Caco-2 (cell line): ENCODE results near the gene CNDP1. TPM values are rescaled to one million over a fixed set of nuclear protein-coding genes. Genes with fewer than 3 reads are reported as not detected.

Experiments used
- BruUV-seq: library from RNA; stranded (reverse); fragments of 400-500 nt; replicated peaks from 2 replicates; lab custom pipeline; 2021; lab: Mats Ljungman, UMichigan
- CTCF ChIA-PET: fragments of 300-600 bp; sonication (Branson Sonifier 250); formaldehyde crosslinking; loops from one replicate; lab custom pipeline; 2022; ENCODE audit warnings: antibody characterized with exemption; lab: Charles Lee
- POLR2A ChIA-PET: fragments of 300-600 bp; sonication (Branson Sonifier 250); formaldehyde crosslinking; loops from one replicate; lab custom pipeline; 2022; ENCODE audit warnings: antibody characterized with exemption; lab: Charles Lee
- DNase-seq, 2 experiments: peaks; one replicate each; pipeline versions ENCODE4 v3.0.0 to v3.0.0-alpha.2; 2020 to 2022
- H3K27me3 ChIP-seq: replicated peaks from 2 replicates; pipeline ENCODE4 v1.6.0; 2011; ENCODE audit warnings: low read length; ENCODE audit not compliant: control insufficient read depth, insufficient read depth
- H3K36me3 ChIP-seq: 2 replicates; pipeline ENCODE4 v1.5.1; 2011; ENCODE audit warnings: low read length; ENCODE audit not compliant: control insufficient read depth, insufficient read depth
- H3K4me1 ChIP-seq: fragments of 250-450 bp; sonication (Bioruptor Pico); 2 replicates; pipeline ENCODE4 v1.5.1; 2020; ENCODE audit warnings: mild to moderate bottlenecking
- H3K4me3 ChIP-seq: 2 replicates; pipeline ENCODE4 v1.5.1; 2011; ENCODE audit warnings: low read depth, mild to moderate bottlenecking, control low read depth, low read length
- H3K9me3 ChIP-seq: fragments of 250-450 bp; sonication (Bioruptor Pico); 2 replicates; pipeline ENCODE4 v1.5.1; 2020; ENCODE audit warnings: mild to moderate bottlenecking, moderate library complexity
- H3K27ac Mint-ChIP-seq: one replicate; pipeline ENCODE4 v1.8.0; 2022; ENCODE audit warnings: mixed read lengths; ENCODE audit not compliant: unreplicated experiment
- H3K27me3 Mint-ChIP-seq: one replicate; pipeline ENCODE4 v1.8.0; 2022; ENCODE audit warnings: mixed read lengths; ENCODE audit not compliant: insufficient read depth, unreplicated experiment
- H3K36me3 Mint-ChIP-seq: one replicate; pipeline ENCODE4 v1.8.0; 2022; ENCODE audit warnings: mild to moderate bottlenecking, mixed read lengths; ENCODE audit not compliant: insufficient read depth, unreplicated experiment
- H3K4me1 Mint-ChIP-seq: one replicate; pipeline ENCODE4 v1.8.0; 2022; ENCODE audit warnings: low read depth, mixed read lengths; ENCODE audit not compliant: unreplicated experiment
- H3K4me3 Mint-ChIP-seq: one replicate; pipeline ENCODE4 v1.8.0; 2022; ENCODE audit warnings: mild to moderate bottlenecking, moderate library complexity, mixed read lengths; ENCODE audit not compliant: unreplicated experiment
- H3K9me3 Mint-ChIP-seq: one replicate; pipeline ENCODE4 v1.8.0; 2022; ENCODE audit warnings: mixed read lengths; ENCODE audit not compliant: unreplicated experiment
- intact Hi-C: fragments of 100-400 bp; cut with micrococcal nuclease; formaldehyde crosslinking; loops from one replicate; pipeline ENCODE4 v1.10.0; 2022; ENCODE audit not compliant: unreplicated experiment
- total RNA-seq: library from RNA; stranded (reverse); gene quantifications from 2 replicates; pipeline ENCODE4 v1.2.3, GENCODE V29; 2022
- TF ChIP-seq, protein P1 (sequence below), 2 experiments: fragments of 200-600 bp in 1 of 2; IDR thresholded peaks; 1 replicate in 1 of 2; 2 replicates in 1 of 2; pipeline versions ENCODE4 v1.5.1 to v1.8.0; 2011 to 2022; ENCODE audit warnings: antibody characterized with exemption in 1 of 2, control low read depth in 1 of 2, inconsistent platforms in 1 of 2, low read depth in 1 of 2, low read length in 1 of 2, mild to moderate bottlenecking in 1 of 2, moderate library complexity in 1 of 2; ENCODE audit not compliant: insufficient read depth in 1 of 2, severe bottlenecking in 1 of 2, unreplicated experiment in 1 of 2

The CNDP1 gene
- total RNA-seq, 1 experiment from 2014 or later: 0.48 TPM

DNA sequence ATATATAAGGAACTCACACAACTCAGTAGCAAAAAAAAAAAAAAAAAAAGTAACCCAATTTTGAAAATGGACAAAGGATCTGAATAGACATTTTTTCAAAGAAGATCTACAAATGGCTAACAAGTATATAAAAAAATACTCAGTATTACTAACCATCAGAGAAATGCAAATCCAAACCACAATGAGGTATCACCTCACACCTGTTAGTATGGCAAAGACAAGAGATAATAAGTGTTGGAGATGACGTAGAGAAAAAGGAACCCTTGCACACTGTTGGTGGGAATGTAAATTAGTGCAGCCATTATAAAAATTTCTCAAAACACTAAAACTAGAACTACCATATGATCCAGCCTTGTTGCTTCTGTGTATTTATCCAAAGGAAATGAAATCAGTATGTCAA is 5.8 kb upstream of the CNDP1 start:
- Mint-ChIP-seq H3K9me3 (no peaks in the 10 kb centered on the region), H3K36me3 (no peaks in the 10 kb centered on the region), H3K4me3 (no peak overlapping the region), H3K27me3 (no peaks in the 10 kb centered on the region), H3K4me1 (peaks cover 7% of the 10 kb centered on the region), H3K27ac (no peak overlapping the region)
- no peaks in the 10 kb centered on the region for H3K27me3 ChIP-seq
- no peak for DNase-seq
- intact Hi-C loops: no loop called here
- no peak overlapping the region for H3K4me3 ChIP-seq
- CTCF ChIA-PET: no interaction called here
- BruUV-seq: no TSS peak
- H3K36me3 ChIP-seq: no peaks in the 10 kb centered on the region
- TF ChIP-seq, protein P1, sequence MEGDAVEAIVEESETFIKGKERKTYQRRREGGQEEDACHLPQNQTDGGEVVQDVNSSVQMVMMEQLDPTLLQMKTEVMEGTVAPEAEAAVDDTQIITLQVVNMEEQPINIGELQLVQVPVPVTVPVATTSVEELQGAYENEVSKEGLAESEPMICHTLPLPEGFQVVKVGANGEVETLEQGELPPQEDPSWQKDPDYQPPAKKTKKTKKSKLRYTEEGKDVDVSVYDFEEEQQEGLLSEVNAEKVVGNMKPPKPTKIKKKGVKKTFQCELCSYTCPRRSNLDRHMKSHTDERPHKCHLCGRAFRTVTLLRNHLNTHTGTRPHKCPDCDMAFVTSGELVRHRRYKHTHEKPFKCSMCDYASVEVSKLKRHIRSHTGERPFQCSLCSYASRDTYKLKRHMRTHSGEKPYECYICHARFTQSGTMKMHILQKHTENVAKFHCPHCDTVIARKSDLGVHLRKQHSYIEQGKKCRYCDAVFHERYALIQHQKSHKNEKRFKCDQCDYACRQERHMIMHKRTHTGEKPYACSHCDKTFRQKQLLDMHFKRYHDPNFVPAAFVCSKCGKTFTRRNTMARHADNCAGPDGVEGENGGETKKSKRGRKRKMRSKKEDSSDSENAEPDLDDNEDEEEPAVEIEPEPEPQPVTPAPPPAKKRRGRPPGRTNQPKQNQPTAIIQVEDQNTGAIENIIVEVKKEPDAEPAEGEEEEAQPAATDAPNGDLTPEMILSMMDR (IDR thresholded peaks at IDR 0.05; ENCODE audit: insufficient read depth in 1 of 2, low read depth in 1 of 2, low read length in 1 of 2, severe bottlenecking in 1 of 2, unreplicated experiment in 1 of 2): no peak
- POLR2A ChIA-PET: no interaction called here
- no peaks in the 10 kb centered on the region for H3K4me1 ChIP-seq
- H3K9me3 ChIP-seq: no peaks in the 10 kb centered on the region

DNA sequence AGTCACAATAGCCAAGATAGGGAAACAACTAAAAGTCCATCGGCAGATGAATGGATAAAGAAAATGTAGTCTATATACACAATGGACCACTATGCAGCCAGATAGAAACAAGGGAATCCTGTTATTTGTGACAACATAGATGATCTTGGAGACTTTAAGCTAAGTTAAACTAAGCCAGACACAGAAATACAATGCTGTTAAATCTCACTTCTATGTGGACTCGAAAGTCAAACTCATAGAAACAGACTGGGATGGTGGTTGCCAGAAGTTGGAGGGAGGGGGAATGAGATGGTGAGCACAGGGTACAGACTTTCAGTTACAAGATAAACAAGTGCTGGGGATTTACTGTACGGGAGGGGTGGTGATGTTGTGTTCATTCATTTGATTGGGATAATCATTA is 5.4 kb upstream of the CNDP1 start:
- no peak overlapping the region for H3K27ac Mint-ChIP-seq
- TF ChIP-seq, protein P1 (IDR thresholded peaks at IDR 0.05; ENCODE audit: insufficient read depth in 1 of 2, low read depth in 1 of 2, low read length in 1 of 2, severe bottlenecking in 1 of 2, unreplicated experiment in 1 of 2): no peak
- Histone ChIP-seq H3K36me3 (no peaks in the 10 kb centered on the region), H3K9me3 (no peaks in the 10 kb centered on the region), H3K4me1 (no peaks in the 10 kb centered on the region), H3K4me3 (no peak overlapping the region), H3K27me3 (no peaks in the 10 kb centered on the region)
- no TSS peak for BruUV-seq
- no peak overlapping the region for H3K4me3 Mint-ChIP-seq
- intact Hi-C loops: no loop called here
- peaks cover 7% of the 10 kb centered on the region for H3K4me1 Mint-ChIP-seq
- ChIA-PET POLR2A (no interaction called here), CTCF (no interaction called here)
- no peak for DNase-seq
- no peaks in the 10 kb centered on the region for H3K9me3 Mint-ChIP-seq
- no peaks in the 10 kb centered on the region for H3K36me3 Mint-ChIP-seq
- no peaks in the 10 kb centered on the region for H3K27me3 Mint-ChIP-seq

DNA sequence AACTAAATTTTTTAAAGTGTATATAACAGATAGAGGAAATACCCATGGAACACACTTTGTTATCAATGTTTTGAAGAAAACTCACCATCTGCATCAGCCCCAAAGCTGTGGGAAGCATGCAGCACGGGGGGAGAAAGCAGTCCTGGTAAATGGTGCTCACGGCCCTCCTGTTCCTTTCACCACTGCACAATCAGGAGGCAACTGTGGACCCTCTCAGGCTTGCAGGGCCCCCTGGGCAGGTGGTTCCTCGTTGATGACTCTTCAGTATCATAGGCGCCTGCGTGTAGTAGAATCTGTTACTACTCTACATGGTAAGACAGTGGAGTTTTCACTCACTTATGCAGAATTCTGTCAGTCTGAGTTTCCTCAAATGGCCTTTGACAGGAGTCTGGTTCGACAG is 4.9 kb upstream of the CNDP1 start:
- POLR2A ChIA-PET: no interaction called here
- H3K4me1 Mint-ChIP-seq: peaks cover 7% of the 10 kb centered on the region
- Histone ChIP-seq H3K4me3 (no peak overlapping the region), H3K4me1 (no peaks in the 10 kb centered on the region), H3K9me3 (no peaks in the 10 kb centered on the region), H3K36me3 (no peaks in the 10 kb centered on the region), H3K27me3 (no peaks in the 10 kb centered on the region)
- DNase-seq: no peak
- BruUV-seq: no TSS peak
- H3K27ac Mint-ChIP-seq: no peak overlapping the region
- H3K4me3 Mint-ChIP-seq: no peak overlapping the region
- TF ChIP-seq, protein P1 (IDR thresholded peaks at IDR 0.05; ENCODE audit: insufficient read depth in 1 of 2, low read depth in 1 of 2, low read length in 1 of 2, severe bottlenecking in 1 of 2, unreplicated experiment in 1 of 2): no peak
- intact Hi-C loops: no loop called here
- H3K36me3 Mint-ChIP-seq: no peaks in the 10 kb centered on the region
- no peaks in the 10 kb centered on the region for H3K9me3 Mint-ChIP-seq
- CTCF ChIA-PET: no interaction called here
- no peaks in the 10 kb centered on the region for H3K27me3 Mint-ChIP-seq
